ENCODE measurements around the gene C9orf43.

C9orf43 gene

GRCh38 chr9:113417370-113417769 is 6.8 kb downstream of the C9orf43 start:
- H3K4me3 ChIP-seq (ENCODE audit: low read length, poor library complexity, severe bottlenecking), result no peak overlapping the region
- no peaks in the 10 kb centered on the region for H3K27me3 ChIP-seq (ENCODE audit: insufficient read depth, low read length, poor library complexity, severe bottlenecking)
- no peaks in the 10 kb centered on the region for H3K9me3 ChIP-seq (ENCODE audit: insufficient read depth, low read depth, low read length)
- H3K4me2 ChIP-seq (ENCODE audit: low read depth, low read length, poor library complexity, severe bottlenecking), result no peak overlapping the region
- no peaks in the 10 kb centered on the region for H4K20me1 ChIP-seq (ENCODE audit: insufficient read depth, low read length, poor library complexity, severe bottlenecking)
- H3K36me3 ChIP-seq (ENCODE audit: insufficient read depth, low read length), result no peaks in the 10 kb centered on the region
- peaks cover 16% of the 10 kb centered on the region for H3K4me1 ChIP-seq (ENCODE audit: insufficient read depth, low read length, poor library complexity, severe bottlenecking)
- H3K9ac ChIP-seq (ENCODE audit: low read depth, low read length, poor library complexity, severe bottlenecking), result no peak overlapping the region
- TF ChIP-seq, protein P1, sequence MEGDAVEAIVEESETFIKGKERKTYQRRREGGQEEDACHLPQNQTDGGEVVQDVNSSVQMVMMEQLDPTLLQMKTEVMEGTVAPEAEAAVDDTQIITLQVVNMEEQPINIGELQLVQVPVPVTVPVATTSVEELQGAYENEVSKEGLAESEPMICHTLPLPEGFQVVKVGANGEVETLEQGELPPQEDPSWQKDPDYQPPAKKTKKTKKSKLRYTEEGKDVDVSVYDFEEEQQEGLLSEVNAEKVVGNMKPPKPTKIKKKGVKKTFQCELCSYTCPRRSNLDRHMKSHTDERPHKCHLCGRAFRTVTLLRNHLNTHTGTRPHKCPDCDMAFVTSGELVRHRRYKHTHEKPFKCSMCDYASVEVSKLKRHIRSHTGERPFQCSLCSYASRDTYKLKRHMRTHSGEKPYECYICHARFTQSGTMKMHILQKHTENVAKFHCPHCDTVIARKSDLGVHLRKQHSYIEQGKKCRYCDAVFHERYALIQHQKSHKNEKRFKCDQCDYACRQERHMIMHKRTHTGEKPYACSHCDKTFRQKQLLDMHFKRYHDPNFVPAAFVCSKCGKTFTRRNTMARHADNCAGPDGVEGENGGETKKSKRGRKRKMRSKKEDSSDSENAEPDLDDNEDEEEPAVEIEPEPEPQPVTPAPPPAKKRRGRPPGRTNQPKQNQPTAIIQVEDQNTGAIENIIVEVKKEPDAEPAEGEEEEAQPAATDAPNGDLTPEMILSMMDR (conservative IDR thresholded peaks at IDR 0.05; ENCODE audit: low read length), result peak; percentile 31
- TF ChIP-seq EZH2phosphoT487 (IDR thresholded peaks at IDR 0.05; ENCODE audit: borderline replicate concordance), result no peak
- no peaks in the 10 kb centered on the region for H3K9me2 ChIP-seq (replicated peaks; ENCODE audit: low read depth, low read length)
- peak overlapping the region; percentile 80; the same call in 1 of the 2 replicates for H2AFZ ChIP-seq (ENCODE audit: low read length)
- H3F3A ChIP-seq (ENCODE audit: low read depth), result no peaks in the 10 kb centered on the region; the same call in 1 of the 2 replicates
- no peaks in the 10 kb centered on the region for H3K79me2 ChIP-seq (ENCODE audit: insufficient read depth, low read length)

DNA sequence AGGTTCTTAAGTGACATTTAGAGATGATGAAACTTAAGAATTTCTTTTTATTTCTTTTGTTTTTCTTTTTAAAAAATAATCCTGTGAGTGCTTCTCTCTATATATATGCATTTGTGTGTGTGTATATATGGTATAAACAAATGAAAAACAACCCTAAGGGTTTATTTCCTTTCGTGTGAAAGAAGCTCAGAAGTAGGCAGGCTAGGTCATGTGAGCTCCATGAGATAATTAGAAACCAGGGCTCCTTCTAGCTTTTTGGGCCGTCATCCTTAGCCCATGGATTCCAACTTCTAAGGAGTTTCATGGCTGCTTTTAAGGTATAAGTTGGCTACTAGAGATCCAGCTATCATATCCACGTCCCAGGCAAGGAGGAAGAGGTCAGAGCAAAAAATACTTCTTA is 11.2 kb downstream of the C9orf43 start:
- TF ChIP-seq, protein P1 (conservative IDR thresholded peaks at IDR 0.05; ENCODE audit: low read length), result no peak
- TF ChIP-seq EZH2phosphoT487 (IDR thresholded peaks at IDR 0.05; ENCODE audit: borderline replicate concordance), result no peak
- H3K79me2 ChIP-seq (ENCODE audit: insufficient read depth, low read length), result no peaks in the 10 kb centered on the region

GRCh38 chr9:113425072-113425471 is 14.5 kb downstream of the C9orf43 start:
- Histone ChIP-seq H3K79me2 (ENCODE audit: insufficient read depth, low read length) (no peaks in the 10 kb centered on the region), H3K9me2 (replicated peaks; ENCODE audit: low read depth, low read length) (no peaks in the 10 kb centered on the region), H3K36me3 (ENCODE audit: insufficient read depth, low read length) (no peaks in the 10 kb centered on the region), H3K27me3 (ENCODE audit: insufficient read depth, low read length, poor library complexity, severe bottlenecking) (no peaks in the 10 kb centered on the region), H3K4me1 (ENCODE audit: insufficient read depth, low read length, poor library complexity, severe bottlenecking) (peaks cover 43% of the 10 kb centered on the region), H3F3A (ENCODE audit: low read depth) (no peaks in the 10 kb centered on the region), H3K9ac (ENCODE audit: low read depth, low read length, poor library complexity, severe bottlenecking) (peak overlapping the region; percentile 70), H3K4me2 (ENCODE audit: low read depth, low read length, poor library complexity, severe bottlenecking) (peak overlapping the region; percentile 87), H4K20me1 (ENCODE audit: insufficient read depth, low read length, poor library complexity, severe bottlenecking) (no peaks in the 10 kb centered on the region), H3K9me3 (ENCODE audit: insufficient read depth, low read depth, low read length) (no peaks in the 10 kb centered on the region), H2AFZ (ENCODE audit: low read length) (peak overlapping the region; percentile 87), H3K4me3 (ENCODE audit: low read length, poor library complexity, severe bottlenecking) (peak overlapping the region; percentile 63)
- TF ChIP-seq, protein P1 (conservative IDR thresholded peaks at IDR 0.05; ENCODE audit: low read length), result no peak
- TF ChIP-seq EZH2phosphoT487 (IDR thresholded peaks at IDR 0.05; ENCODE audit: borderline replicate concordance), result no peak

More for the DNA sequence above, 11.2 kb downstream of the C9orf43 start:
- H3K4me1 ChIP-seq (ENCODE audit: insufficient read depth, low read length, poor library complexity, severe bottlenecking), result peaks cover 28% of the 10 kb centered on the region
- H3K9me2 ChIP-seq (replicated peaks; ENCODE audit: low read depth, low read length), result no peaks in the 10 kb centered on the region
- no peak overlapping the region for H3K4me3 ChIP-seq (ENCODE audit: low read length, poor library complexity, severe bottlenecking)
- H2AFZ ChIP-seq (ENCODE audit: low read length), result no peak overlapping the region
- H3K27me3 ChIP-seq (ENCODE audit: insufficient read depth, low read length, poor library complexity, severe bottlenecking), result no peaks in the 10 kb centered on the region
- H4K20me1 ChIP-seq (ENCODE audit: insufficient read depth, low read length, poor library complexity, severe bottlenecking), result no peaks in the 10 kb centered on the region
- H3F3A ChIP-seq (ENCODE audit: low read depth), result no peaks in the 10 kb centered on the region
- H3K4me2 ChIP-seq (ENCODE audit: low read depth, low read length, poor library complexity, severe bottlenecking), result no peak overlapping the region
- H3K9me3 ChIP-seq (ENCODE audit: insufficient read depth, low read depth, low read length), result no peaks in the 10 kb centered on the region
- no peaks in the 10 kb centered on the region for H3K36me3 ChIP-seq (ENCODE audit: insufficient read depth, low read length)
- no peak overlapping the region for H3K9ac ChIP-seq (ENCODE audit: low read depth, low read length, poor library complexity, severe bottlenecking)
